ENCODE data around the gene TIA1.
"Not testable (repeated sequence)": the region's sequence is repeated elsewhere in the genome, so short reads cannot be mapped to it uniquely, and the experiment has no call there.

The TIA1 gene

GRCh38 chr2:70248181-70248847, at the start of gene TIA1:
TSS of gene TIA1 (minus strand) at chr2:70248628. CDS start at chr2:70248430, 198 bp downstream.
- Mint-ChIP-seq H3K4me3 (peak within 1 kb of the TSS; percentile 98), H3K36me3 (ENCODE audit: low read depth) (peaks cover 28% of the 10 kb centered on the region), H3K4me1 (ENCODE audit: low read depth) (peaks cover 41% of the 10 kb centered on the region), H3K27me3 (peaks cover 4% of the 10 kb centered on the region), H3K9me3 (no peaks in the 10 kb centered on the region), H3K27ac (peak within 1 kb of the TSS; percentile 97)

GRCh38 chr2:70297828-70298227, 49.4 kb upstream of the TIA1 start:
- not testable (repeated sequence) for H3K9me3 Mint-ChIP-seq, H3K27me3 Mint-ChIP-seq, H3K4me3 Mint-ChIP-seq, H3K27ac Mint-ChIP-seq
- H3K4me1 Mint-ChIP-seq (ENCODE audit: low read depth) = peaks cover 53% of the 10 kb centered on the region
- peaks cover 47% of the 10 kb centered on the region for H3K36me3 Mint-ChIP-seq (ENCODE audit: low read depth)

- peaks cover 87% of the 10 kb centered on the region for H3K36me3 Mint-ChIP-seq (ENCODE audit: low read depth)
- H3K4me1 Mint-ChIP-seq (ENCODE audit: low read depth) = peaks cover 48% of the 10 kb centered on the region
- no peaks in the 10 kb centered on the region for H3K9me3 Mint-ChIP-seq
- no peaks in the 10 kb centered on the region for H3K27me3 Mint-ChIP-seq
- peak overlapping the region; percentile 2 for H3K27ac Mint-ChIP-seq
- no peak overlapping the region for H3K4me3 Mint-ChIP-seq
These were observed 35.2 kb upstream of the TIA1 start for GRCh38 chr2:70283500-70284191.

- Mint-ChIP-seq H3K4me1 (ENCODE audit: low read depth) (peaks cover 40% of the 10 kb centered on the region), H3K36me3 (ENCODE audit: low read depth) (peaks cover 81% of the 10 kb centered on the region), H3K27me3 (no peaks in the 10 kb centered on the region), H3K27ac (peak overlapping the region; percentile 9), H3K4me3 (no peak overlapping the region), H3K9me3 (no peaks in the 10 kb centered on the region)
These were observed 34.0 kb upstream of the TIA1 start for GRCh38 chr2:70282439-70282838.

GRCh38 chr2:70280242-70280798, 31.9 kb upstream of the TIA1 start:
- Mint-ChIP-seq H3K4me3 (no peak overlapping the region), H3K4me1 (ENCODE audit: low read depth) (peaks cover 19% of the 10 kb centered on the region), H3K9me3 (no peaks in the 10 kb centered on the region), H3K27me3 (no peaks in the 10 kb centered on the region), H3K36me3 (ENCODE audit: low read depth) (peaks cover 70% of the 10 kb centered on the region), H3K27ac (no peak overlapping the region)

GRCh38 chr2:70270323-70270722, 21.9 kb upstream of the TIA1 start:
- no peaks in the 10 kb centered on the region for H3K4me1 Mint-ChIP-seq (ENCODE audit: low read depth)
- no peaks in the 10 kb centered on the region for H3K9me3 Mint-ChIP-seq
- no peaks in the 10 kb centered on the region for H3K27me3 Mint-ChIP-seq
- peaks cover 29% of the 10 kb centered on the region for H3K36me3 Mint-ChIP-seq (ENCODE audit: low read depth)
- H3K4me3 Mint-ChIP-seq = no peak overlapping the region
- H3K27ac Mint-ChIP-seq = no peak overlapping the region

- not testable (repeated sequence) for H3K27me3 Mint-ChIP-seq; H3K4me1 Mint-ChIP-seq (ENCODE audit: low read depth); H3K9me3 Mint-ChIP-seq; H3K4me3 Mint-ChIP-seq; H3K27ac Mint-ChIP-seq
- H3K36me3 Mint-ChIP-seq (ENCODE audit: low read depth) = peaks cover 25% of the 10 kb centered on the region
These were observed 21.2 kb upstream of the TIA1 start for GRCh38 chr2:70269422-70270302.

GRCh38 chr2:70266925-70267324, 18.5 kb upstream of the TIA1 start:
- peaks cover 22% of the 10 kb centered on the region for H3K36me3 Mint-ChIP-seq (ENCODE audit: low read depth)
- H3K4me3 Mint-ChIP-seq; H3K27ac Mint-ChIP-seq; H3K27me3 Mint-ChIP-seq; H3K4me1 Mint-ChIP-seq (ENCODE audit: low read depth); H3K9me3 Mint-ChIP-seq: not testable (repeated sequence)

GRCh38 chr2:70261501-70261900, 13.1 kb upstream of the TIA1 start:
- no peaks in the 10 kb centered on the region for H3K27me3 Mint-ChIP-seq
- H3K4me3 Mint-ChIP-seq = no peak overlapping the region
- no peaks in the 10 kb centered on the region for H3K9me3 Mint-ChIP-seq
- H3K27ac Mint-ChIP-seq = no peak overlapping the region
- peaks cover 37% of the 10 kb centered on the region for H3K4me1 Mint-ChIP-seq (ENCODE audit: low read depth)
- H3K36me3 Mint-ChIP-seq (ENCODE audit: low read depth) = peaks cover 25% of the 10 kb centered on the region

- peak overlapping the region; percentile 88 for H3K4me3 Mint-ChIP-seq
- no peak overlapping the region for H3K27ac Mint-ChIP-seq
- H3K27me3 Mint-ChIP-seq = no peaks in the 10 kb centered on the region
- H3K36me3 Mint-ChIP-seq (ENCODE audit: low read depth) = peaks cover 12% of the 10 kb centered on the region
- peaks cover 37% of the 10 kb centered on the region for H3K4me1 Mint-ChIP-seq (ENCODE audit: low read depth)
- no peaks in the 10 kb centered on the region for H3K9me3 Mint-ChIP-seq
These were observed 10.1 kb upstream of the TIA1 start for GRCh38 chr2:70258532-70258875.

GRCh38 chr2:70255637-70256314, 7.3 kb upstream of the TIA1 start:
- no peak overlapping the region for H3K27ac Mint-ChIP-seq
- H3K4me3 Mint-ChIP-seq = no peak overlapping the region
- no peaks in the 10 kb centered on the region for H3K9me3 Mint-ChIP-seq
- no peaks in the 10 kb centered on the region for H3K36me3 Mint-ChIP-seq (ENCODE audit: low read depth)
- peaks cover 26% of the 10 kb centered on the region for H3K4me1 Mint-ChIP-seq (ENCODE audit: low read depth)
- H3K27me3 Mint-ChIP-seq = no peaks in the 10 kb centered on the region

- Mint-ChIP-seq H3K4me3 (no peak overlapping the region), H3K36me3 (ENCODE audit: low read depth) (peaks cover 19% of the 10 kb centered on the region), H3K27ac (no peak overlapping the region), H3K4me1 (ENCODE audit: low read depth) (peaks cover 20% of the 10 kb centered on the region), H3K27me3 (peaks cover 4% of the 10 kb centered on the region), H3K9me3 (no peaks in the 10 kb centered on the region)
These were observed 2.0 kb upstream of the TIA1 start for GRCh38 chr2:70250434-70250833.

GRCh38 chr2:70247364-70248180, 856 bp downstream of the TIA1 start:
- H3K4me3 Mint-ChIP-seq = peak overlapping the region; percentile 98

More at GRCh38 chr2:70247364-70248180, 856 bp downstream of the TIA1 start:
- Mint-ChIP-seq H3K27ac (peak overlapping the region; percentile 97), H3K4me1 (ENCODE audit: low read depth) (peaks cover 49% of the 10 kb centered on the region), H3K36me3 (ENCODE audit: low read depth) (peaks cover 33% of the 10 kb centered on the region), H3K27me3 (peaks cover 4% of the 10 kb centered on the region), H3K9me3 (no peaks in the 10 kb centered on the region)

Data from stimulated activated naive CD8-positive, alpha-beta T cell treated with anti-CD3 and anti-CD28 coated beads, Interleukin-15, Interleukin-2, amounts not matched to agents 100 ng/mL and 50 ng/mL, for 24 hours (primary cell).